Fibroblast of lung (primary cell): ENCODE data around the gene MYL3. TPM values are rescaled to one million over a fixed set of nuclear protein-coding genes. Genes with fewer than 3 reads are reported as not detected.

Experiments used
- DNase-seq, 2 donors: peaks; one replicate each; pipeline versions ENCODE4 v3.0.0 to v3.0.0-alpha.2; 2010; ENCODE audit warnings: low read depth in 2 of 2
- H2AFZ ChIP-seq: 2 replicates; pipeline ENCODE4 v1.5.1; 2012; ENCODE audit warnings: low read length, control low read depth, inconsistent platforms
- H3K27ac ChIP-seq: 2 replicates; pipeline ENCODE4 v1.5.1; 2011; ENCODE audit warnings: low read length, control low read depth; ENCODE audit not compliant: insufficient read depth
- H3K27me3 ChIP-seq: 2 replicates; pipeline ENCODE4 v1.5.1; 2011; ENCODE audit warnings: mild to moderate bottlenecking, low read length; ENCODE audit not compliant: control insufficient read depth, insufficient read depth
- H3K36me3 ChIP-seq: 2 replicates; pipeline ENCODE4 v1.5.1; 2011; ENCODE audit warnings: low read length; ENCODE audit not compliant: control insufficient read depth, insufficient read depth
- H3K4me1 ChIP-seq: 2 replicates; pipeline ENCODE4 v1.5.1; 2011; ENCODE audit warnings: low read length; ENCODE audit not compliant: control insufficient read depth, insufficient read depth; ENCODE audit errors: extremely low read depth
- H3K4me2 ChIP-seq: 2 replicates; pipeline ENCODE4 v1.5.1; 2011; ENCODE audit warnings: low read length, control low read depth; ENCODE audit not compliant: insufficient read depth; ENCODE audit errors: extremely low read depth
- H3K4me3 ChIP-seq, 4 experiments: fragments of 200-600 bp in 1 of 4; sonication (generic) in 1 of 4; replicated peaks in 1 of 4; 2 replicates each; pipeline ENCODE4 v1.5.1; 2011 to 2016; ENCODE audit warnings: low read length in 4 of 4, low read depth in 3 of 4, mild to moderate bottlenecking in 3 of 4, control low read depth in 2 of 4, inconsistent platforms in 1 of 4, mixed read lengths in 1 of 4; ENCODE audit not compliant: insufficient read depth in 1 of 4; ENCODE audit errors: control extremely low read depth in 1 of 4
- H3K79me2 ChIP-seq: 2 replicates; pipeline ENCODE4 v1.5.1; 2012; ENCODE audit warnings: mild to moderate bottlenecking, low read length, inconsistent platforms; ENCODE audit not compliant: control insufficient read depth, insufficient read depth
- H3K9ac ChIP-seq: 2 replicates; pipeline ENCODE4 v1.5.1; 2011; ENCODE audit warnings: mild to moderate bottlenecking, low read length, control low read depth; ENCODE audit not compliant: insufficient read depth
- H3K9me3 ChIP-seq: 2 replicates; pipeline ENCODE4 v1.5.1; 2012; ENCODE audit warnings: low read depth, low read length; ENCODE audit not compliant: control insufficient read depth, insufficient read depth
- H4K20me1 ChIP-seq: 2 replicates; pipeline ENCODE4 v1.5.1; 2011; ENCODE audit warnings: low read length; ENCODE audit not compliant: control insufficient read depth, insufficient read depth; ENCODE audit errors: extremely low read depth
- EZH2 ChIP-seq: IDR thresholded peaks from 2 replicates; pipeline ENCODE4 v1.5.1; 2012; ENCODE audit warnings: low read length, control low read depth, mild to moderate bottlenecking; ENCODE audit errors: missing control alignments
- polyA plus RNA-seq, 2 donors: library from polyadenylated mRNA; depleted of rRNA in 1 of 2; stranded (reverse) in 1 of 2; unstranded in 1 of 2; fragments of >200 nt; gene quantifications; 2 replicates each; pipeline ENCODE4 v1.2.1, GENCODE V29; 2011 to 2012; ENCODE audit warnings: missing spikeins in 1 of 2
- total RNA-seq: library from RNA; depleted of rRNA; stranded (reverse); fragments of >200 nt; gene quantifications from 2 replicates; pipeline ENCODE4 v1.2.1, GENCODE V29; 2014
- TF ChIP-seq, protein P1 (sequence below), 2 donors: IDR thresholded peaks in 1 of 2; conservative IDR thresholded peaks in 1 of 2; 1 replicate in 1 of 2; 2 replicates in 1 of 2; pipeline ENCODE4 v1.5.1; 2011 to 2012; ENCODE audit warnings: low read length in 2 of 2, control low read depth in 1 of 2, inconsistent platforms in 1 of 2, low read depth in 1 of 2, mild to moderate bottlenecking in 1 of 2

The MYL3 gene
- total and polyA plus RNA-seq, 2 donors (not counting 1 experiment from before 2014, with no cell fraction given): 0.50 to 0.67 TPM

DNA sequence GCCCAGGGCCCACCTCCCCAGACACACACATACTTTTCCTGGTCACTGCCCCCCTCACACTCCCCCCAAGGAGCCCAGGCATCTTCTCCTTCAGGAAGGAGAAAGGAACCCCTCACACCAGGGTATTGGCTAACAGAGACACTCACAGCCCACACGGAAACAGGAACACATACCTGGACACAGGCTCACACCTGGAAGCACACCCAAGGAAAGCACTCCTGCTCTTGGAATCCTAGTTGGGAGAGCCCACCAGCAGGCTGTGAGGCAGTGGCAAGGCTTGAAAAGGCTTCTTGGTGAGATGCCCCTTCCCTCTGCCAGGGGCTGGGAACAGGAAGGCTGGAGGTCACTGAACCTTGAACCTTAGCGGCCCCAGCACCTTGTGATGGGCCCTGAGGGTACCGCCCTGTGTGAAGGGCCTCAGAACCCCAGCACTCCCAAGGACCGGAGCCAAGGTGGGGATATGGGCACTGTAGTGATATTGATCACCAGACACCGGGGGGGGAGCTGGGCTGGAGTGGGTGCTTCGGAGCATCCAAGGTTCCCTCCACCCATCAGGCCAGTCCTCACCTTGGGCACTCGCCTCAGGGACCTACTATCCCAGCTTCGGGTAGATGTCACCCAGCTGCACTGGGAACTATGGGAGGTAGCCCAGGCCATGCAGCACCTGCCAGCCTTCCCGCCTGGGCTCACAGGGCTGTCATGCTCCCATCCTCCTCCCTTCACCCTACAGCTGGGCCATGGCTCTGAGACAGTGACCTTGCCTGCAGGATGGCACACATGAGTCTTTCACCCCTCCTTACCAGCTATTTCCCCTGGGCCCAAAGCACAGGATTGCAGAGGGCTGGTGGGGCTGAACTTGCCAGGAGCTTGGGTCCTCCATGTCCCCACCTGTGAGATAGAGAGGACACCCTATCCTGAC lies 16.4 kb downstream of the MYL3 start:
- no peak overlapping the region for H2AFZ ChIP-seq
- DNase-seq: no peak
- no peak overlapping the region for H3K9ac ChIP-seq

DNA sequence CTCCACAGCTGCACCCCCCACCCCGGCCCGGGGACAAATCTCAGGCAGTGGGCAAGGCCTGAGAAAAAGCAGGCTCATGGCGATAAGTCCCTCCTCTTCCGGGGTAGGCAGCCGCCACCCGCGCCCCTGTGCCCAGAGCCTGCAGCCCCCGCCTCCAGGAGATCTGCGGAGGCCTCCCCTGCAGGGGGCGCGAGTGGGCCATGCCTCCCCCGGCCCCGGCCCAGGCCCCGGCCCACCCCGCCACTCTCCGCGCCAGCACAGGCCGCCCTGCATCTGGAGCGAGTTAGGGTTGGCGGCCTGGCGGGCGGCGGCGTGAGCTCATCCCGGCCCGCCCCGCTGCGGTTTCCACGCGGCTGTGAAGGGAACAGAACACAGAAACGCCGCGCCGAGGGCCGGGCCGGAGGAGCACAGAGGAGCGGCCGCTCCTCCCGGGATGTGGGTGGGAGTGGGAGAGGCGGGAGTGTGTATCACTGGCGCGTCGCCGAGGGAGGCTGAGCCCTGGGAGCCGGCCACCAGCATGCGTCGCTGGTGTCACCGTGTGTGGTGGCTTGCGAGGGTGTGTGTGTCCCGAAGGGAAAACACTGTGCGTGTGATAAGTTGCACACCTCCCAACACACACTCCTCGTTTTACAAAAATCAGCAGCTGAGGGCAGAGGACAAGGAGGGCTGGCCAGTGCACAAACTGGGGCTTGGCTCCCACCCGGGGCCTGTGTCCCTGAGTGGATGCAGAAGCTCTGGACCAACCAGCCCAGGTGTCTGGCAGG lies 17.2 kb downstream of the MYL3 start:
- no peaks in the 10 kb centered on the region for H3K9me3 ChIP-seq
- TF ChIP-seq, protein P1, sequence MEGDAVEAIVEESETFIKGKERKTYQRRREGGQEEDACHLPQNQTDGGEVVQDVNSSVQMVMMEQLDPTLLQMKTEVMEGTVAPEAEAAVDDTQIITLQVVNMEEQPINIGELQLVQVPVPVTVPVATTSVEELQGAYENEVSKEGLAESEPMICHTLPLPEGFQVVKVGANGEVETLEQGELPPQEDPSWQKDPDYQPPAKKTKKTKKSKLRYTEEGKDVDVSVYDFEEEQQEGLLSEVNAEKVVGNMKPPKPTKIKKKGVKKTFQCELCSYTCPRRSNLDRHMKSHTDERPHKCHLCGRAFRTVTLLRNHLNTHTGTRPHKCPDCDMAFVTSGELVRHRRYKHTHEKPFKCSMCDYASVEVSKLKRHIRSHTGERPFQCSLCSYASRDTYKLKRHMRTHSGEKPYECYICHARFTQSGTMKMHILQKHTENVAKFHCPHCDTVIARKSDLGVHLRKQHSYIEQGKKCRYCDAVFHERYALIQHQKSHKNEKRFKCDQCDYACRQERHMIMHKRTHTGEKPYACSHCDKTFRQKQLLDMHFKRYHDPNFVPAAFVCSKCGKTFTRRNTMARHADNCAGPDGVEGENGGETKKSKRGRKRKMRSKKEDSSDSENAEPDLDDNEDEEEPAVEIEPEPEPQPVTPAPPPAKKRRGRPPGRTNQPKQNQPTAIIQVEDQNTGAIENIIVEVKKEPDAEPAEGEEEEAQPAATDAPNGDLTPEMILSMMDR (conservative IDR thresholded peaks at IDR 0.05 in 1 of 2, IDR thresholded peaks at IDR 0.05 in 1 of 2; ENCODE audit: low read depth in 1 of 2, low read length in 2 of 2): peak; percentile 14 to 41
- TF ChIP-seq EZH2: no peak
- no peaks in the 10 kb centered on the region for H4K20me1 ChIP-seq
- peak overlapping the region; percentile 88 for H2AFZ ChIP-seq
- peak overlapping the region; percentile 66 for H3K9ac ChIP-seq
- H3K4me3 ChIP-seq: peak overlapping the region; percentile 36 to 58 (median 40)
- DNase-seq: peak; percentile 72 to 79
- H3K36me3 ChIP-seq: no peaks in the 10 kb centered on the region
- no peaks in the 10 kb centered on the region for H3K79me2 ChIP-seq
- peak overlapping the region; percentile 53 for H3K27ac ChIP-seq
- peaks cover 2% of the 10 kb centered on the region for H3K27me3 ChIP-seq
- peak overlapping the region; percentile 87 for H3K4me2 ChIP-seq
- peaks cover 10% of the 10 kb centered on the region for H3K4me1 ChIP-seq

More for the DNA sequence above, 16.4 kb downstream of the MYL3 start:
- Histone ChIP-seq H3K27me3 (peaks cover 2% of the 10 kb centered on the region), H3K36me3 (no peaks in the 10 kb centered on the region), H3K4me1 (peaks cover 10% of the 10 kb centered on the region), H3K9me3 (no peaks in the 10 kb centered on the region), H3K27ac (peak overlapping the region; percentile 53), H3K4me3 (peak overlapping the region in 3 of 4 experiments; percentile 12 to 58 (median 43)), H3K79me2 (no peaks in the 10 kb centered on the region), H3K4me2 (peak overlapping the region; percentile 84), H4K20me1 (no peaks in the 10 kb centered on the region)
- no peak for TF ChIP-seq EZH2
- TF ChIP-seq, protein P1 (conservative IDR thresholded peaks at IDR 0.05 in 1 of 2, IDR thresholded peaks at IDR 0.05 in 1 of 2; ENCODE audit: low read depth in 1 of 2, low read length in 2 of 2): no peak

DNA sequence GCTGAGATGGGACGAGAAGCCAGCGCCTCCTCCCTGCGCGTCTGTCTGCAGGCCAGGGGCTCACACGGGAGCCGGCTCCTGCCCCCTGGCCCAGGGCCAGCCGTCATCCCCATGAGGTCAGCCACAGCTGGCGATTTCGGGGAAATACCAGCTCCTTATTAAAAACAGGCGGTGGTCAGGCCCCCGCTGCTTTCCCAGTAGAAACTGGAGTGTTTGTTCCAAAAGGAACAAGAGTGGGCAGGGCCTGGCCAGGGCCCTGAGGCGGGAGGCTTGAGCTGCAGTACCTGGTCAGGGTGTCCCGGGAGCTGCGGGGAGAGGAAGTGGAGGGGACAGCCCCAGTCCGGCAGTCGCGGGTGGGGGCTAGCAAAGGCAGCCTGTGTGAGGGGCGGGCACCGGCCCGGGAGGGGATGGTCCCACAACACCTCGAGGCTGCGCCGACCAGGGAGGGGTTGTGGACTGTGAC lies 17.8 kb downstream of the MYL3 start:
- no peak for TF ChIP-seq EZH2
- TF ChIP-seq, protein P1 (conservative IDR thresholded peaks at IDR 0.05 in 1 of 2, IDR thresholded peaks at IDR 0.05 in 1 of 2; ENCODE audit: low read depth in 1 of 2, low read length in 2 of 2): no peak
- Histone ChIP-seq H3K9me3 (no peaks in the 10 kb centered on the region), H2AFZ (peak overlapping the region; percentile 83), H3K4me3 (peak overlapping the region; percentile 31 to 58 (median 34)), H3K27me3 (peaks cover 2% of the 10 kb centered on the region), H3K27ac (peak overlapping the region; percentile 31), H3K4me1 (peaks cover 10% of the 10 kb centered on the region), H3K79me2 (no peaks in the 10 kb centered on the region), H3K9ac (peak overlapping the region; percentile 66), H3K36me3 (no peaks in the 10 kb centered on the region), H4K20me1 (no peaks in the 10 kb centered on the region), H3K4me2 (peak overlapping the region; percentile 87)
- peak; percentile 67 to 72 for DNase-seq
